Gastrocnemius medialis (tissue), 4 donors: Measurements from ENCODE around the gene ECSCR. TPM values are rescaled to one million over a fixed set of nuclear protein-coding genes. Genes with fewer than 3 reads are reported as not detected.

Source experiments
- ATAC-seq, 2 donors: fragments of 150-250 bp; one replicate each; pipeline ENCODE4 v1.9.1; 2016
- DNase-seq, 2 donors: peaks; one replicate each; pipeline ENCODE4 v3.0.0-alpha.2; 2019
- H3K27ac ChIP-seq, 4 donors: fragments of 200-600 bp; sonication (generic); 1 replicate in 1 of 4; 2 replicates in 3 of 4; pipeline ENCODE4 v1.5.1; 2016 to 2018; ENCODE audit warnings: mild to moderate bottlenecking in 2 of 4, moderate library complexity in 1 of 4
- H3K27me3 ChIP-seq, 3 donors: fragments of 200-600 bp; sonication (generic) in 2 of 3; 1 replicate in 1 of 3; 2 replicates in 2 of 3; pipeline versions ENCODE4 v1.5.1 to v1.6.0; 2016 to 2019; ENCODE audit warnings: mild to moderate bottlenecking in 1 of 3, moderate library complexity in 1 of 3
- H3K36me3 ChIP-seq, 2 donors: fragments of 200-600 bp; sonication (generic) in 1 of 2; one replicate each; pipeline ENCODE4 v1.5.1; 2017 to 2018
- H3K4me1 ChIP-seq, 2 donors: fragments of 200-600 bp; sonication (generic) in 1 of 2; one replicate each; pipeline ENCODE4 v1.5.1; 2016 to 2017; ENCODE audit warnings: mild to moderate bottlenecking in 2 of 2
- H3K4me3 ChIP-seq, 4 donors: fragments of 200-600 bp; sonication (generic) in 3 of 4; 1 replicate in 1 of 4; 2 replicates in 3 of 4; pipeline ENCODE4 v1.5.1; 2016 to 2019; ENCODE audit warnings: mild to moderate bottlenecking in 2 of 4
- H3K9me3 ChIP-seq, 3 donors: fragments of 200-600 bp; sonication (generic) in 2 of 3; 1 replicate in 1 of 3; 2 replicates in 2 of 3; pipeline ENCODE4 v1.5.1; 2016 to 2019
- POLR2A ChIP-seq, 2 donors: fragments of 450-650 bp; IDR thresholded peaks; one replicate each; pipeline ENCODE4 v1.6.1; 2017; ENCODE audit warnings: antibody characterized with exemption in 2 of 2, mild to moderate bottlenecking in 2 of 2, moderate library complexity in 2 of 2
- in situ Hi-C, 4 donors: fragments of 200-750 bp; cut with MboI; loops; one replicate each; pipeline versions ENCODE4 v1.15.0 to v1.8.0; 2017; ENCODE audit warnings: low sequenced_read_pairs in 4 of 4
- intact Hi-C: fragments of 100-400 bp; cut with DNase I; formaldehyde crosslinking; loops from one replicate; pipeline ENCODE4 v1.15.1; 2023; ENCODE audit warnings: low total_unique reads
- total RNA-seq, 4 donors: library from RNA; depleted of rRNA; stranded (reverse); fragments of >200 nt; gene quantifications; one replicate each; pipeline versions ENCODE4 v1.1.0 to v1.2.3, GENCODE V29; 2016
- TF ChIP-seq, protein P1 (sequence below), 5 experiments: fragments of 450-650 bp in 3 of 5; fragments of 200-600 bp in 2 of 5; sonication (generic) in 2 of 5; IDR thresholded peaks in 4 of 5; conservative IDR thresholded peaks in 1 of 5; 1 replicate in 4 of 5; 2 replicates in 1 of 5; pipeline ENCODE4 v1.5.1; 2016 to 2019; ENCODE audit warnings: antibody characterized with exemption in 5 of 5, mild to moderate bottlenecking in 3 of 5, moderate library complexity in 3 of 5

The ECSCR gene
- total RNA-seq, 4 donors from 2014 or later = 5.4 to 8.9 (median 6.9) TPM

DNA sequence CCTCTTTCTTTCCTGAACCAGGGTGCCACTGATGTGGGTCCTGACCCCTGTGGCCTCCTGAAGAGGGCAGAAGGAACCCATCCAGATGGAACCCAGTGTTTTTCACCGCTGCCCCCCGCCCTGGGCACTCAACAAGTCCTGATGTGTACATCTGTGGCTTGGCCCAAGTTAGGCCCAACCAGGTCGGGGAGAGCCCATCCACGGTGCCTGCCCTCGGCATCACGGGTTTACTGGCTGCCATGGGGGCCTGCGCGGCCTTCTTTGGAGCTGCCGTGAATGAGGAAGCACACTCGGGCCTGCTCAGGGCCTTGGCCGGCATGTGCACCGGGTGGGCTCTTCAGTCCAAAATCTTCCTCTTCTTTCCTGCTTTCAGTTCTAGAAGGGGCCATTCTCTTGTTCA is 5.8 kb downstream of the ECSCR start:
- intact Hi-C loops = no loop called here
- no peaks in the 10 kb centered on the region for H3K27me3 ChIP-seq
- in situ Hi-C loops = no loop called here
- H3K4me1 ChIP-seq = no peaks in the 10 kb centered on the region
- H3K27ac ChIP-seq = no peak overlapping the region
- no peak for DNase-seq
- TF ChIP-seq, protein P1, sequence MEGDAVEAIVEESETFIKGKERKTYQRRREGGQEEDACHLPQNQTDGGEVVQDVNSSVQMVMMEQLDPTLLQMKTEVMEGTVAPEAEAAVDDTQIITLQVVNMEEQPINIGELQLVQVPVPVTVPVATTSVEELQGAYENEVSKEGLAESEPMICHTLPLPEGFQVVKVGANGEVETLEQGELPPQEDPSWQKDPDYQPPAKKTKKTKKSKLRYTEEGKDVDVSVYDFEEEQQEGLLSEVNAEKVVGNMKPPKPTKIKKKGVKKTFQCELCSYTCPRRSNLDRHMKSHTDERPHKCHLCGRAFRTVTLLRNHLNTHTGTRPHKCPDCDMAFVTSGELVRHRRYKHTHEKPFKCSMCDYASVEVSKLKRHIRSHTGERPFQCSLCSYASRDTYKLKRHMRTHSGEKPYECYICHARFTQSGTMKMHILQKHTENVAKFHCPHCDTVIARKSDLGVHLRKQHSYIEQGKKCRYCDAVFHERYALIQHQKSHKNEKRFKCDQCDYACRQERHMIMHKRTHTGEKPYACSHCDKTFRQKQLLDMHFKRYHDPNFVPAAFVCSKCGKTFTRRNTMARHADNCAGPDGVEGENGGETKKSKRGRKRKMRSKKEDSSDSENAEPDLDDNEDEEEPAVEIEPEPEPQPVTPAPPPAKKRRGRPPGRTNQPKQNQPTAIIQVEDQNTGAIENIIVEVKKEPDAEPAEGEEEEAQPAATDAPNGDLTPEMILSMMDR (IDR thresholded peaks at IDR 0.05 in 4 of 5, conservative IDR thresholded peaks at IDR 0.05 in 1 of 5) = no peak
- no peak for TF ChIP-seq POLR2A (IDR thresholded peaks at IDR 0.05)
- no peak for ATAC-seq
- H3K4me3 ChIP-seq = no peak overlapping the region
- no peaks in the 10 kb centered on the region for H3K36me3 ChIP-seq
- no peaks in the 10 kb centered on the region for H3K9me3 ChIP-seq

DNA sequence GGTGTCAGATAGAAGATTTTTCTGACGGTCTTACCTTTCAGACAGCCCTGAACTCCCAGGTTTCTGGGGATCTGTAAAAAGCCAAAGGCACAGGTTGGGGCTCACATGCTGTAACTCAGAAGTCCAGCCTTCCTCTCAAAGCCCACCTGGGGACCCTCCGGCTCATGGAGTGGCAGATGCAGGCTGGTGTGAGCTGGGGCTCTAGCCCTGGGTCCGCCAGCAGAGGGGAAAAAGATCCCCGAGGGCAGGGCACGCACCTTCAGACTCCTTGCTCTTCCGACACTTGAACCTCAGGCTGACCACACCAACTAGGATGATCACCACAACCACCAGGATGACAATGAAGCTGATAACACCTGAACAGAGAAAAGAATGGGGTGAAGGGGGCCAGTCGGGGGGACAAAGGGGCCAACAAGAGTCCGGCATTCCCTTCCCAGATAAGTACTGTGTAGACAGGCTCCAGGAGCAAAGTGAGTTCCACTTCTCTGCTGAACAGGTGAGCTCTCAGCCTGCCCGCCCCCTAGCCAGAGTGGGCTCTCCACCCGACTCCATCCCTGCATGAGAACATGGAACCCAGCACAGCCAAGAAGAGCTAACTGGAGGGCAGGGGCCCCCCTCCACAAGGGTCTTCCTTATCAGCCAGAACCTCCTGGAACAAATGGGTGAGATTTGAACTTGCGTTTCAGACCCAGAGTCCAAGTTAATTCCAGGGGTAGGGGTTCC is 7.8 kb downstream of the ECSCR start:
- Histone ChIP-seq H3K4me1 (no peaks in the 10 kb centered on the region), H3K27ac (no peak overlapping the region), H3K27me3 (no peaks in the 10 kb centered on the region), H3K36me3 (no peaks in the 10 kb centered on the region), H3K4me3 (no peak overlapping the region), H3K9me3 (no peaks in the 10 kb centered on the region)
- intact Hi-C loops (no loop called here), in situ Hi-C loops (no loop called here)
- ATAC-seq (no peak), DNase-seq (no peak)
- TF ChIP-seq POLR2A (IDR thresholded peaks at IDR 0.05) = no peak
- TF ChIP-seq, protein P1 (IDR thresholded peaks at IDR 0.05 in 4 of 5, conservative IDR thresholded peaks at IDR 0.05 in 1 of 5) = no peak

DNA sequence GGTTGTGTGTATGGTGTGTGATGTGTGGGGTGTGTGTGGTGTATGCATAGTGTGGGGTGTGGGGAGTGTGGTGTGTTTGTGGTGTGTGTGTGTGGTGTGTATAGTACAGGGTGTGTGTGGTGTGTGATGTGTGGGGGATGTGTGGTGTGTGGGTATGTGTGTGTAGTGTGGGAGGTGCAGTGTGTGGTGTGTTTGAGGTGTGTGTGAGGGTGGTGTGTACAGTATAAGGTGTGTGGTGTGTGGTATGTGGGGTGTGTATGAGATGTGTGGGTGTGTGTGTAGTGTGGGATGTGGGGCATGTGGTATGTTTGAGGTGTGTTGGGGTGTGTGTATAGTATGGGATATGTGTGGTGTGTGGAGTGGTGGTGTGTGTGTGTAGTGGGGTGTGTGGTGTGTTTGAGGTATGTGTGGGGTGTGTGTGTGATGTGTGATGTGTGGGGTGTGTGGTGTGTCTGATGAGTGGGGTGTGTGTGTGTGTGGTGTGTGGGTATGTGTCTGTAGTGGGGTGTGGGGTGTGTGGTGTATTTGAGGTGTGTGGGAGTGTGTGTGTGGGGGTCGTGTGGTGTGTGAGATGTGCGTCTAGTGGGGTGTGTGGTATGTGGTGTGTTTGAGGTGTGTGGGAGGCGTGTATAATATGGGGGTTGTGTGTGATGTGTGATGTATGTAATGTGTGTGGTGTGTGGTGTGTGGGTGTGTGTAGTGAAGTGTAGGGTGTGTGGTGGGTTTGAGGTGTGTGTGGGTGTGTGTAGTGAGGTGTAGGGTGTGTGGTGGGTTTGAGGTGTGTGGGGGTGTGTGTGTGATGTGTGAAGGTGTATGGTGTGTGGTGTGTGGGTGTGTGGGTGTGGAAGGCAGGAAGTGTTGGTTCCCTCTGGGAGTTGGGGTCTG is 8.6 kb downstream of the ECSCR start:
- ATAC-seq (no peak), DNase-seq (no peak)
- Histone ChIP-seq H3K9me3 (no peaks in the 10 kb centered on the region), H3K27me3 (no peaks in the 10 kb centered on the region), H3K4me3 (no peak overlapping the region), H3K4me1 (no peaks in the 10 kb centered on the region), H3K27ac (no peak overlapping the region), H3K36me3 (no peaks in the 10 kb centered on the region)
- in situ Hi-C loops (no loop called here), intact Hi-C loops (no loop called here)
- TF ChIP-seq POLR2A (IDR thresholded peaks at IDR 0.05) = no peak

DNA sequence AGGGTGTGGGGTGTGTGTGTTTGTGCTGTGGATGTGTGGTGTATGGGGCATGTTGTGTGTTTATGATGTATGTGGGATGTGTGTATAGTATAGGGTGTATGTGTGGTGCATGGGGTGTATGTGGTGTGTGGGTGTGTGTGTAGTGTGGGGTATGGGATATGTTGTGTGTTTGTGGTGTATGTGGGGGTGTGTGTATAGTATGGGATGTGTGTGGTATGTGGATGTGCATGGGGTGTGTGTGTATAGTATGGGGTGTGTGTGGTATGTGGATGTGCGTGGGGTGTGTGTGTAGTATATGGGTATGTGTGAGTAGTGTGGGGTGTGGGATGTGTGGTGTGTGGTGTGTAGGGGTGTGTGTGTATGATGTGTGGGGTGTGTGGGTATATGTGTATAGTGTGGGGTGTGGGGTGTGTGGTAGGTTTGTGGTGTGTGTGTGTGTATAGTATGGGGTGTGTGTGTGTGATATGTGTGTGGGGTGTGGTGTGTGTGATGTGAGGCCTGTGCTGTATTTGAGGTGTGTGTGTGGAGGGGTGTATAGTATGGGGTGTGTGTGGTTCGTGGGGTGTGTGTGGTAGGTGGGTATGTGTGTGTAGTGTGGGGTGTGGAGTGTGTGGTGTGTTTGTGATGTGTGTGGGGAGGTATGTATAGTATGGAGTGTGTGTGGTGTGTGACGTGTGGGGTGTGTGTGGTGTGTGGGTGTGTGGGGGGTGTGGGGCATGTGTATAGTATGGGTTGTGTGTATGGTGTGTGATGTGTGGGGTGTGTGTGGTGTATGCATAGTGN is 10.5 kb downstream of the ECSCR start:
- in situ Hi-C loops = no loop called here
- H3K4me1 ChIP-seq = no peaks in the 10 kb centered on the region
- intact Hi-C loops = no loop called here
- no peak overlapping the region for H3K27ac ChIP-seq
- ATAC-seq (no peak), DNase-seq (no peak)
- TF ChIP-seq, protein P1 (IDR thresholded peaks at IDR 0.05 in 4 of 5, conservative IDR thresholded peaks at IDR 0.05 in 1 of 5) = no peak
- TF ChIP-seq POLR2A (IDR thresholded peaks at IDR 0.05) = no peak
- H3K27me3 ChIP-seq = no peaks in the 10 kb centered on the region
- H3K4me3 ChIP-seq = no peak overlapping the region
- no peaks in the 10 kb centered on the region for H3K9me3 ChIP-seq
- no peaks in the 10 kb centered on the region for H3K36me3 ChIP-seq

DNA sequence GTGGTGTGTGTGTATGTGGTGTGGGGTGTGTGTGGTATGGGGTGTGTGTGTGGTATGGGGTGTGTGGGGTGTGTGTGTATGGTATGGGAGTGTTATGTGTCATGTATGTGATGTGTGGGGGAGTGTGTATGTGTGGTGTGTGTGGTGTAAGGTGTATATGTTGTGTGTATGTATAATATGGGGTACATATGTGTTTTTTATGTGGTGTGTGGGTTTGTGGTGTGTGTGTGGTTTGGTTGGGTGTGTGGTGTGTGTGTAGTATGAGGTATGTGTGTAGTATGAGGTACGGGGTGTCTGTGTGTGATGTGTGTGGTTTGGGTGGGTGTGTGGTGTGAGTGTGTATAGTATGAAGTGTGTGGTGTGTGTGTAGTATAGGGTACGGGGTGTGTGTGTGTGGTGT is 11.4 kb downstream of the ECSCR start:
- in situ Hi-C loops = no loop called here
- Histone ChIP-seq H3K27ac (no peak overlapping the region), H3K36me3 (no peaks in the 10 kb centered on the region), H3K9me3 (no peaks in the 10 kb centered on the region), H3K4me1 (no peaks in the 10 kb centered on the region), H3K27me3 (no peaks in the 10 kb centered on the region), H3K4me3 (no peak overlapping the region)
- TF ChIP-seq POLR2A (IDR thresholded peaks at IDR 0.05) = no peak
- TF ChIP-seq, protein P1 (IDR thresholded peaks at IDR 0.05 in 4 of 5, conservative IDR thresholded peaks at IDR 0.05 in 1 of 5) = no peak
- intact Hi-C loops = no loop called here
- ATAC-seq = no peak
- DNase-seq = no peak
